ENCODE measurements around the gene KCNF1. TPM values are rescaled to one million over a fixed set of nuclear protein-coding genes. Genes with fewer than 3 reads are reported as not detected.

The KCNF1 gene
- total and polyA plus RNA-seq, 2 of the 8 experiments (the other 6 are each of a cell fraction or from before 2014, with no cell fraction given) = 0.48 to 1.5 TPM

GRCh38 chr2:10897956-10898355 is 13.8 kb upstream of the KCNF1 start:
- Histone ChIP-seq H3K56ac (replicated peaks; ENCODE audit: insufficient read length, low read depth, low read length) (no peak overlapping the region), H4K8ac (ENCODE audit: extremely low read depth, insufficient read depth, low read length) (no peak overlapping the region), H4K20me1 (replicated peaks in 1 of 2; ENCODE audit: control insufficient read depth in 1 of 2, insufficient read depth in 2 of 2, low read length in 2 of 2) (no peaks in the 10 kb centered on the region), H3K23ac (ENCODE audit: insufficient read length) (no peak overlapping the region), H3K79me2 (ENCODE audit: control insufficient read depth in 1 of 2, insufficient read depth in 2 of 2, low read length in 2 of 2) (no peaks in the 10 kb centered on the region), H2BK20ac (ENCODE audit: low read length) (no peak overlapping the region), H2AK5ac (ENCODE audit: low read depth, low read length) (no peak overlapping the region), H3K36me3 (ENCODE audit: control insufficient read depth in 2 of 4, insufficient read depth in 4 of 4, low read length in 3 of 4) (no peaks in the 10 kb centered on the region), H3K4me1 (replicated peaks in 1 of 4; ENCODE audit: control insufficient read depth in 3 of 4, insufficient read depth in 4 of 4, low read length in 3 of 4) (peaks cover 0 to 5% (median under 1%) of the 10 kb centered on the region in 4 experiments; a peak in 3 of 7 replicates), H4K5ac (ENCODE audit: insufficient read length, low read depth, low read length) (no peak overlapping the region), H4K91ac (replicated peaks; ENCODE audit: insufficient read length, low read length) (no peak overlapping the region), H3K9me3 (ENCODE audit: insufficient read depth in 2 of 2, low read depth in 1 of 2, low read length in 1 of 2) (peaks cover 0 to 1% of the 10 kb centered on the region in 2 experiments; a peak in 1 of 4 replicates), H3K4ac (replicated peaks; ENCODE audit: insufficient read length, low read depth, low read length) (no peak overlapping the region), H3K18ac (ENCODE audit: extremely low read depth, low read length) (no peak overlapping the region), H2BK120ac (replicated peaks; ENCODE audit: low read depth, low read length) (no peak overlapping the region), H3K9ac (replicated peaks in 1 of 4; ENCODE audit: extremely low read depth in 1 of 4, low read depth in 3 of 4, low read length in 3 of 4) (no peak overlapping the region), H2BK12ac (ENCODE audit: low read depth, low read length) (no peak overlapping the region), H3K27ac (ENCODE audit: low read depth, low read length) (no peak overlapping the region), H3K23me2 (ENCODE audit: low read depth, low read length) (no peaks in the 10 kb centered on the region), H2AFZ (ENCODE audit: low read length) (no peak overlapping the region), H3K4me2 (ENCODE audit: insufficient read depth in 1 of 2, low read depth in 2 of 2, low read length in 2 of 2) (no peak overlapping the region), H3K27me3 (replicated peaks in 1 of 4; ENCODE audit: control insufficient read depth in 3 of 4, extremely low read depth in 1 of 4, insufficient read depth in 3 of 4, low read length in 3 of 4) (peaks cover 0 to 2% (median 0%) of the 10 kb centered on the region in 4 experiments; a peak in 1 of 7 replicates), H2BK15ac (ENCODE audit: low read length) (no peak overlapping the region), H3K4me3 (ENCODE audit: extremely low read depth in 1 of 4, insufficient read depth in 2 of 4, low read depth in 3 of 4, low read length in 4 of 4) (no peak overlapping the region), H3K79me1 (ENCODE audit: low read depth, low read length) (no peaks in the 10 kb centered on the region), H2BK5ac (ENCODE audit: low read depth, low read length) (no peak overlapping the region), H3K14ac (ENCODE audit: insufficient read length) (no peak overlapping the region)
- ChIA-PET CTCF (ENCODE audit: partially characterized antibody) (interaction anchor here (0.6 to 5.6 kb wide), 5 partner anchors 9 to 773 kb away, joined by 3 to 85 read pairs (median 8); partner anchors contain the start of gene KCNF1), POLR2A (ENCODE audit: partially characterized antibody) (no interaction called here)
- FAIRE-seq (no peak), DNase-seq (ENCODE audit: low read depth in 1 of 2, low spot score in 2 of 2) (no peak)
- TF ChIP-seq BRCA1 (IDR thresholded peaks at IDR 0.05; ENCODE audit: low read depth, low read length) (no peak), ASH2L (IDR thresholded peaks at IDR 0.05; ENCODE audit: low read length) (no peak), SP4 (IDR thresholded peaks at IDR 0.05; ENCODE audit: low read length) (no peak), HDAC6 (IDR thresholded peaks at IDR 0.05; ENCODE audit: low read depth, low read length) (no peak), POLR2A (IDR thresholded peaks at IDR 0.05; ENCODE audit: control extremely low read depth in 1 of 2, low read depth in 2 of 2, low read length in 2 of 2) (no peak), PHF8 (conservative IDR thresholded peaks at IDR 0.05; ENCODE audit: low read depth, low read length) (no peak), E2F6 (IDR thresholded peaks at IDR 0.05) (no peak), RXRA (IDR thresholded peaks at IDR 0.05; ENCODE audit: insufficient read depth, low read depth, low read length) (no peak)
- 92% methylated on average over 4 of the region's 4 CpGs; no CpG with 5 or more reads in 1 of the 2 experiments for WGBS, 2 experiments (ENCODE audit: extremely low coverage in 1 of 2, insufficient coverage in 1 of 2, insufficient read length in 1 of 2, insufficient replicate concordance in 2 of 2, low coverage in 1 of 2, low lambda C conversion rate in 2 of 2, missing lambda C conversion rate in 1 of 2)
